NCI-H1436 treated with DMSO at 0.1 percent for 48 hours (cell line): ENCODE data around the gene SNED1.

Source experiments
- DNase-seq: peaks from one replicate; lab custom pipeline; 2025; lab: John Stamatoyannopoulos, UW

The SNED1 gene

DNA sequence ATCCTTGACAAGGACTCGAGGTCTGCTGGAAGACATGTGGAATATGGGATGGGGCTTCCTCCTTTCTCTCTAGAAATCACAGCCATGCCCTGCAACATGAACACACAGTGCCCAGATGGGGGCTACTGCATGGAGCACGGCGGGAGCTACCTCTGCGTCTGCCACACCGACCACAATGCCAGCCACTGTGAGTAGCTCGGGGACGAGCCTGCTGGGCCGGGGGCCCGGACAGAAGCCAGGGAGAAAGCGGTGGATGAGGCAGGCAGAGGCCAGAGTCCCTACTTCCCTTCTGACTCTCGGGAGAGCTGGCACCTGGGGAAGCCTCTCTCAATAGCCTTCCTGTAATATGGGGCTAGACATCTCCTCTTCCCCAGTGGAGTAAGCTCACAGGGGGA, 50.5 kb downstream of the SNED1 start:
- DNase-seq: no peak

DNA sequence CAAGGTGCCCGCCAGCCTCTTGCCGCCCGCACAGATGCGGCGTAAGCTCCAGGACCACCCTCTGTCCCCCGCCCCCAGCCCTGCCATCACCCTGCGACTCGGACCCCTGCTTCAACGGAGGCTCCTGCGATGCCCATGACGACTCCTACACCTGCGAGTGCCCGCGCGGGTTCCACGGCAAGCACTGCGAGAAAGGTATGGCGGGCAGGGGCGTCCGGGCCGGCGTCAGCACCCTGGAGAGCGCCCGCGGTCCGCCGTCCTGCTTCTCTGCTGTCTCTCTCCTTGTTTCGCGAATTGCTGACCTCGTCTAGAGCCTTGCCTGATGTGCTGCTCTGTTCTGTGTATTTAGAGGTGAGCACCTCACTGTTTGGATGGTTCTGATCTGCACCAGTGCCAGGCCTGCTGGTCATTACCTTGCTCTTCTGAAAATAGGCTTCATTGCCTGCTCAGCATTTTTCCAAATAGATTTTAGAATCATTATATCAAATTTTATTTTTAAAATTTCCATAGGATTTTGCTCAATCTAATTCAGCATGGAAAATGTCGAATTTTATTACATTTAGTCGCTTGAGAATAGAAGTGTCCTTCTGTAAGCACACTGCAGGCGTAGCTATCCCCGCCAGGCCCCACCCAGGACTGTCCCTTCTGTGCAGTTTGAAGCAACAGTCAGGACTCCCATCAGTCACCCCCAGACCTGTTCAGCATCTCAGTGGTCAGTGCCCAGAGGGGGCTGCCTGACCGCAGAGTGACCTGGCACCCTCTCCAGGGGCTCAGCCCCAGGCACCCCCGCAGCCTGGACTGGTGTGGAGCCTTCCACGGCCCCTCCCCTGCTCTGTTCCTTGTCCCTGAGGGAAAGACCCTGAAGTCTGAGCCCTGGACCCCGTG, 51.6 kb downstream of the SNED1 start:
- DNase-seq: no peak

DNA sequence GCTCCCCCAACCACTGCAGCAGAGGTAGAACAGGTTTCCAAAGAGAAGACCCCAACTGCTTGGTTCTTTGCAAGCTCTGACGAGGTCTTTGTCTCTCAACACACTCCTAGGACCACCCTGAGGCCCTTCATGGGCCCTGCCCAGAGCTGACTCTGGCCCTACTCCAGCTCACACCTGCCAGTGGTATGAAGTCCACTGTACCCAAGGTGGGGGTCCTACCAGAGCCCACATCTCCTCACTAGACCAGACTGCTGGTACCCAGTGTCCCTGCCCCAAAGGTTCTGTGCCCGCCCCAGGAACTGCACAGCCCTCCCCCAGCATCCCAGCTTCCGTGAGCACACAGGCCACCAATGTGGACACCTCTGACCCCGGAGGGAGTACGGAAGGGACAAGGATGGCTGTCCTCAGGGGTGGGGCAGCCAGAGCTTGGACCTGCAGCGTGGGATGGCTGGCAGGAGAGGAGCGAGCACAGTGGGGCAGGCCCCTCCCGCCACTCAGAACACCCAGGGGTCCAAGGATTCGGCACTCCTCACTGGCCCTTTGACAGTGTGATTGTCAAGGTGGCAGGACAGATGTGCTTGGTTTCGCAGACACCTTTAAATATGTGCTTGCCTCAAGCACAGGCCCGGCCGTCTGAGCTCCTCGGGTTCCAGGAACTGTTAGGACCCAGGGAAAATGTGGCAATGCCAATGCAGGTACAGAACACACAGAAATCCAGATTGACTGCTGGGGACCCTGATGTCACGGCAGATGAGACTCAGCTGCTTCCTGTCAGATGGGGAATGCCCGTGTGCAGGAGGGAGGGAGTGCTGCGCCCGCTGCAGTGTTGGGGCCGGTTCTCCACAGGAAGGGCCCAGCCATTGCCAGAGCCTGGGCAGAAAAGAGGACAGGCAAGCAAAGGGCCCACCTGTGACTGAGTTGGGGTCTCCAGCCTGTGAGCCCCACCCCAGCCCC, 52.5 kb downstream of the SNED1 start:
- no peak for DNase-seq

DNA sequence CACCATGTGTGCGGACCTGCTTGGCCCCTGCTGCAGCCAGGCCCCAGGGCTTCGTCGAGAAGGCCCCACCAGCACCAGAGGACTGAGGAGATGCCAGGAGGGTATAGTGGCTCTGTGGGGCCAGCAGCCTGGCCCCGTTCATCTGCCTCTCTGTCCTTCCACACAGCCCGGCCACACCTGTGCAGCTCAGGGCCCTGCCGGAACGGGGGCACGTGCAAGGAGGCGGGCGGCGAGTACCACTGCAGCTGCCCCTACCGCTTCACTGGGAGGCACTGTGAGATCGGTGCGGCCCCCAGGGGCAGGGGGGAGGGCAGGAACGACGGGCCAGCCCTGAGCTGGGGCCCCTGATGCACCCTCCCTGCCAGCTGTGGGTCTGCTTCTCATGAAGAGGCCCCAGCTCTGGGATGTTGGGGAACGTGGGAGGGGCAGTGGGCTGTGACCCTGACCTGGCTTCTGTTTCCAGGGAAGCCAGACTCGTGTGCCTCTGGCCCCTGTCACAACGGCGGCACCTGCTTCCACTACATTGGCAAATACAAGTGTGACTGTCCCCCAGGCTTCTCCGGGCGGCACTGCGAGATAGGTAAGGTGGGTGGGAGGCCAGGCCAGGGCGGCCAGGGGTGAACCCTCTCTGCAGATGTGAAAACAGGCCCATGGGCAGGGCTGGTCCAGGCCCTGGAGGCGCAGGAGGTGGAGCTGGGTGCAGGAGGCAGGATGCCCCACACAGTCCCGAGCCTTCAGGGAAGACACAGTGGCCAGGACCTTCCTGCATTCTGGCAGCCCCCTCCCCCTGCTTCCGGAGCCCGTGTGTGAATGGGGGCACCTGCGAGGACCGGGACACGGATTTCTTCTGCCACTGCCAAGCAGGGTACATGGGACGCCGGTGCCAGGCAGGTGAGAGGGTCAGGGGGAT, 53.4 kb downstream of the SNED1 start:
- no peak for DNase-seq

DNA sequence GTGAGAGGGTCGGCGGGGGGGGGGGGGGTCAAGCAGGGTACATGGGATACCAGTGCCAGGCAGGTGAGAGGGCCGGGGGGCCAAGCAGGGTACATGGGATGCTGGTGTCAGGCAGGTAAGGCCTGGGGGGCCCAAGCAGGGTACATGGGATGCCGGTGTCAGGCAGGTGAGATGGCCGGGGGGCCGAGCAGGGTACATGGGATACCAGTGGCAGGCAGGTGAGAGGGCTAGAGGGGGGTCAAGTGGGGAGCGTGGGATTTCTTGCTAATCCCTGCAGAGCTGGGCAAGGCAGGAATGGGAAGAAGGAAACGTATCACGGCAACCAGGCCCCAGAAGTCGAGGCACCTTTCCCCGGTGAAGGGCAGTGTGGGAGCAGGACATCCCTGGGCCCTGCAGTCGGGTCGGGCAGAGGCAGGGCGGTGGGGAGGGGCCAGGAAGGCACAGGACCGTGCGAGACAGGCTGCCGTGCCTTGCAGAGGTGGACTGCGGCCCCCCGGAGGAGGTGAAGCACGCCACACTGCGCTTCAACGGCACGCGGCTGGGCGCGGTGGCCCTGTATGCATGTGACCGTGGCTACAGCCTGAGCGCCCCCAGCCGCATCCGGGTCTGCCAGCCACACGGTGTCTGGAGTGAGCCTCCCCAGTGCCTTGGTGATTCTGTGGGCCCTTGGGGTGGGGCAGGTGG, 54.4 kb downstream of the SNED1 start:
- DNase-seq: no peak

DNA sequence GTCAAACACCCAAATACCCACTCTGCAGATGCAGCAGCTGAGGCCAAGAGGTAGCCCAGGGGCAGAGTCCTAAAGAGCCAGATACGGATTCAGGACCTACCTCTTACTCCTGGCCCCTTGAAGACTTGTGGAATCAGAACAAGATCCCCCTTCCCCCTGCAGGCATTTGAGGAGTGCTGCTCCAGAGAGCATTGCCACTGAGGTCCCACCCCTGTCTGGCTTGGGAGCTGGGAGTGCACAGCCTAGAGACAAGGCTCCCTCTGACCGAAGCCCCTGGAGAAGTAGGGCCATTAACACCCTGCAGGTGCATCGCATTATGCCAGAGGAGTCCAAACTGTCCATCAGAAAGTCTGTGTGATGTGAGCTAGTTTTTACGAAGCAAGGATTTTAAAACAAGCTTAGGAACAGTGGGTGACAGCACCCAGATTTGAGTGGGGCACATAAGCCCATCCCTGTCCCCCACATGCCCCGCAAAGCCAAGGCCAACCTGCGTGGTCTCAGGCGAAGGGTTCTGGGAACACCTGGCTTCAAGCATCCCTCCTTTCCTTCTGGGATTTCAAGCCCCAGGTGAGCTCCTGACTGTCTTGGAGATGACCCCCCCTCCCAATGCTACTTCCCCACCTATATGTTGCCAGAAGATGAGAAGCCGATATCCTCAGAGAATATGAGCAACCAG, 55.3 kb downstream of the SNED1 start:
- DNase-seq: no peak

DNA sequence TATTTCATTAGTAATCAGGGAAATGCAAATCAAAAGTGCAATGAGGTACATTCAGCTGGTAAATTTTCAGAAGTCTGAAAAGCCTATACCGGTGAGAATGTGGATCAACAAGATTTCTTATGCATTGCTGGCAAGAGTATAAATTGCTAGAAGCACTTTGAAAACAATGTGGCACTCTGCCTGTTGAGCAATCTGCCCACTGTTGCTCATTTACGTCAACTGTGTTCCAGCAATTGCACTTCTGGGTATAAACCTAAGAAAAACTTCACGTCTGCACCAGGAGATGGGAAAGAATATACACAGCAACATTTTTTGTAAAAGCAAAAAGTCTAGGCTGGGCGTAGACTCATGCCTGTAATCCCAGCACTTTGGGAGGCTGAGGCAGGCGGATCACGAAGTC, 62.9 kb downstream of the SNED1 start:
- no peak for DNase-seq

DNA sequence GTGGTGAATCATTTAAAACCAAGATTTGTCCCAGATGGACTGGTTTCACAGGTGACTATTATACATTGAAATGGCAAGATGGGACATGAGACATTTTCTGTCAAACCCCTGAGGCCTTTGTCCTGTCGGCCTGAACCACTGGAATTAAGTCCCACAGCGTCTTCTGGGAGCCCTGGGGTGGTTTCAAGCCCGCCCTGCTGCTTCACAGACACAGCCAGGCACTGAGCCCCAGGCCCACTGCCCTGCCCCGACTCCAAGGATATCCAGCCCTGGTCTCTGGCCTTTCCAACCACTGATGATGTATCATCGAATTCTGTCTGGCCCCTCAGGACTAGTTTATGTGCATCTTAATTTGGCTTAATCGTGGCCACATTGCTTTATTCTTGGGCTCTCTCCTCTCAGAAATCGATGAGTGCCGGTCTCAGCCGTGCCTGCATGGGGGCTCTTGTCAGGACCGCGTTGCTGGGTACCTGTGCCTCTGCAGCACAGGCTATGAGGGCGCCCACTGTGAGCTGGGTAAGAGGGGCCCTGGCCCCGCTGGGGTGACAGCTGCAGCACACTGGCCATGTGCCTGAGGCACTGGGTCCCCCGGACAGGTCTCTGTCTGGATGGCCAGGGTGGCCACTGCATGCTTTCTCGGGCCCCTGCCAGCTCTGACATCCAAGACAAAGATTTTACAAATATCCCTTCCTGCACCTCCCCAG, 64.1 kb downstream of the SNED1 start:
- no peak for DNase-seq

DNA sequence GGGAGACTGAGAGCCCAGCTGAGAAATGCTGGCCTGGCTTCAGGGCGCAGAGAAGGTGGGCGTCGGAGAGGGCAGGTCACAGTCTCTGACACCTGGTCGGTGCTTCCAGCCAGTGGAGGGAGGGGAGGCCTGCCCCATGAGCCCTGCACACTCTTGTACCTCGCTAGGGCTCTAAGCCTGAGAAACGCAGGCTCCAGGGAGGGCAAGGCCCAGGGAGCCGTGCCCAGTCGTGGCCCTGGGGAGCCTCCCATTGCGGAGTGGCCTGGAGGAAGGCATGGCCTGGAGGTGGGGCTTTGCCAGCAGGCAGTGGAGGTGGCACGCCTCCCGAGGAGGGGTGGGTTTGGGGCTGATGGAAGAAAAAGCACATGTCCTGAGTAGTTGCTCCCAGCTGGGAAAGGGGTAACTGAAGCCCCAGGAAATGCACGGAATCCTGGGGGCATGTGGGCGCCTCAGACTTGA, 64.7 kb downstream of the SNED1 start:
- DNase-seq: no peak

DNA sequence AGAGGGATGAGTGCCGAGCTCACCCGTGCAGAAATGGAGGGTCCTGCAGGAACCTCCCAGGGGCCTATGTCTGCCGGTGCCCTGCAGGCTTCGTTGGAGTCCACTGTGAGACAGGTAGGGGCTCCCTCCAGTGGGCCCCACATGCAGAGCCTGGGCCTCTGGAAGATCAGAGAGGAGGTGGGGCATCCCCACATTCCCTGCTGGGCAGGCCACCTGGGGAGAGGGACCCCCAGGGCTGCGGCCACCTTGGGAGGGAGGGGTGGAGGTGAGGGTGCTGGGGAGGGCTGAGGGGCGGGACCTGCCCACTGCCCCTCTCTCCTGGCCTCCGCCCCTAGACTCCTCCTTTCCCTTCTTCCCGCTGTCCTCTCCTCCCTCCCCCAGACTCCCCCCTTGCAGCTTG, 65.2 kb downstream of the SNED1 start:
- DNase-seq: no peak

DNA sequence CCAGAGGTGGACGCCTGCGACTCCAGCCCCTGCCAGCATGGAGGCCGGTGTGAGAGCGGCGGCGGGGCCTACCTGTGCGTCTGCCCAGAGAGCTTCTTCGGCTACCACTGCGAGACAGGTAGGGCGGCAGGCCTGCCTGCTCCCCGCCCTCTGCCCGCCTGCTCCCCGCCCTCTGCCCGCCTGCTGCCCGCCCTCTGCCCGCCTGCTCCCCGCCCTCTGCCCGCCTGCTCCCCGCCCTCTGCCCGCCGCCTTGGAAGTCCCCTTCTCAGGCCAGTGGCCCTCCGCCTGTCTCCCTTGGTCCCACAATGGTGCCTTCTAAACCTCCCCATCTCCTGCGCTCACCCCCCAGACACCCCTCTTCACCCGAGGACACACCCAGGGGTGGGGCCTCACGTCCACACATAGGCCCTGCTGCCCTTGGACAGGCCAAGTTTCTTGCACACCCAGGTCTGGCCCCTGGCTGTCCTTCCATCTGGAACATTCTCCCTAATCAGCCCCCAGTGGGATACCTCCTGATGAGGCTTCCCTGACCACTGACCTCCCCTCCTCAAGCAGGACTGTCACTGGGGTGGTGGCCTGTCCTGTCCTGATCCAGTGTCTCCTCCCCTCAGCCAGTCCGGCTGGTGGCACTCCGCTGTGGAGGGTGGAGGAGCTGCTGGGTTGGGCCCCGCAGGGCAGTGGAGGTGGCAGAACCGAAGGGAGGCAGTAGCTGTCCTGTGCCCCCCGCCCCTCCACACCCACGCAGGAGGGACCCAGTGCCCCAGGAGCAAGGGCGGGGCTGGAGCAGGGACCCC, 65.8 kb downstream of the SNED1 start:
- DNase-seq: no peak

DNA sequence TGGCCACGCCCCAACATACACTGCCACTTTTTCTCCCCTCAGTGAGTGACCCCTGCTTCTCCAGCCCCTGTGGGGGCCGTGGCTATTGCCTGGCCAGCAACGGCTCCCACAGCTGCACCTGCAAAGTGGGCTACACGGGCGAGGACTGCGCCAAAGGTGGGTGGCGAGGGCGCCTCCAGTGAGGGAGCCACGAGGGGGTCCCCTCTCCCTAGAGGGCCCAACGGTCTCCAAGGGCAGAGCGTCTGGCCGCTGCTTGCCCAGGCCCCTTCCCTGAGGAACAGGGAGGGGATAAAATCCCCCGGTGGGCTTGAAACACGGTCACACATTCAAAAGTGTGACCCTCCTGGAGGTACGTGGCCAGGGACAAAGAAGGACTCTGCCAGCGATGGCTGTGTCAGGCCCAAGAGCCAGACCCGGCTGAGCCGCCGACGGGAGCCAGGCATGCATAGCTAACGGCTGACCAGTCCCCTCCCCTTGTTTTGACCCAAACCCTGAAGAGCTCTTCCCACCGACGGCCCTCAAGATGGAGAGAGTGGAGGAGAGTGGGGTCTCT, 66.5 kb downstream of the SNED1 start:
- no peak for DNase-seq

DNA sequence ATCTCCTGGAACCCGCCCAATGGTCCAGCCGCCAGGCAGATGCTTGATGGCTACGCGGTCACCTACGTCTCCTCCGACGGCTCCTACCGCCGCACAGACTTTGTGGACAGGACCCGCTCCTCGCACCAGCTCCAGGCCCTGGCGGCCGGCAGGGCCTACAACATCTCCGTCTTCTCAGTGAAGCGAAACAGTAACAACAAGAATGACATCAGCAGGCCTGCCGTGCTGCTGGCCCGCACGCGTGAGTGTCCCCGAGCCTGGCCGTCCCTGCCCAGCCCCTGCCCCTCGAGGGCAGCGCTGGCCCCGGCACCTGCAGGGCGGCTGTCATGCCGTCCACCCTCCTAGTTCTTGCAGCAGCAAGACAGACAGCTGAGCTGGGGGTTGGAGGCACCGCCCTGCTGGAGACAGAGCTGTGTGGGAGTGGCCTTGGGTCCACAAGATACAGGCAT, 67.0 kb downstream of the SNED1 start:
- no peak for DNase-seq

DNA sequence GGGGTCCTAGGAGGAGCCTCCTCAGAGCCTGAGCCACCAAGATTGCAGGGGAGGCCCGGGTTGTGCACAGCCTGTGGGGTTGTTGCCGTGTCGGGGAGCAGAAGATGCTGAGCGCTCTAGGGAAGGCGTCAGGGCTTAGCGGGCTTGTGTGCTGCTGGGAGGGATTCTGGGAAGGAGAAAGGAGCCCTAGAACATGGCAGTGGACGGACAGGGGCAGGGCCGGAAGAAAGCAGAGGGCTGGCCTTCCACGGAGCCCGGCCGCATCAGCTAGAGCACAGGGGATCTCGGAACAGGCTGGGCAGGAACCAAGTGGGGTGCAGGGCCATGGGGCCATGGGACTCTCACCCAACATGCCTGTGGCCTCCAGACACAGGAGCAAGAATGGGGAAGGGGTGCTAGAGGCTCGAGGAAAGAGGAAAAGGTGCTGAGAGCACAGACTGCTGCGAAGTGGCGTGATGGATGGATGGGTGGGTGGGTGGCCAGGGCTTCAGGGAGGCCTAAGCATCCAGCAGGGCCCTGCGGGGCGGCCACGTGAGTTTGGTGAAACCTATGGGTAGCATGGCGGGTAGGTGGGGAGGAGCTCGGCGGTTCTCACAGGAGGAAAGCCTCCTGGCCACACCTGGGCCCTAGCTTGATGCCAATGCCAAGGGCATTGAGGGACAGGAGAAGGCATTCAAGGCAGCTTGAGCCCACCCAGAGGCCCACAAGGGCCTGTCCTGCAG, 67.9 kb downstream of the SNED1 start:
- DNase-seq: no peak

DNA sequence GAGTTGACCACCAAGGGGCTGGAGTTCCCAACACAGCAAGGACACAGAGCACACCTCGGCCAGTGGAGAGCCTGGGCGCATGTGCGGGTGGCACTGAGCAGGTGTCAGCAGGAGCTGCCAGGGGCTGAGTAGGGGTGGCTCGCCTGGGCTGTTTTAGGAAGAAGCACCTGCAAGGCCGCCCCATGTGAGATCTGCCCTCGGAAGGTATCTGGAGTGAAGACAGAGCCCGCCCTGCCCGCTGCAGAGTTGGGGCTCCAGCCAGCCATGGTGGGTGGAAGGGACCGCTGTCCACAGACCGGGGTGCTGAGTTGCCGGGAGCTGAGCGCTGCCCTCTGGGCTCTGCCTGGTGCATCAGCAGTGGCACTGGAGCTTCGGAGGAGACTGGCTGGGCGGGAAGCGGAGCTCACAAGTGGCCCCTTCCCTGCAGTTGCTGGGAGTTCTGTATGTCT, 68.5 kb downstream of the SNED1 start:
- no peak for DNase-seq

DNA sequence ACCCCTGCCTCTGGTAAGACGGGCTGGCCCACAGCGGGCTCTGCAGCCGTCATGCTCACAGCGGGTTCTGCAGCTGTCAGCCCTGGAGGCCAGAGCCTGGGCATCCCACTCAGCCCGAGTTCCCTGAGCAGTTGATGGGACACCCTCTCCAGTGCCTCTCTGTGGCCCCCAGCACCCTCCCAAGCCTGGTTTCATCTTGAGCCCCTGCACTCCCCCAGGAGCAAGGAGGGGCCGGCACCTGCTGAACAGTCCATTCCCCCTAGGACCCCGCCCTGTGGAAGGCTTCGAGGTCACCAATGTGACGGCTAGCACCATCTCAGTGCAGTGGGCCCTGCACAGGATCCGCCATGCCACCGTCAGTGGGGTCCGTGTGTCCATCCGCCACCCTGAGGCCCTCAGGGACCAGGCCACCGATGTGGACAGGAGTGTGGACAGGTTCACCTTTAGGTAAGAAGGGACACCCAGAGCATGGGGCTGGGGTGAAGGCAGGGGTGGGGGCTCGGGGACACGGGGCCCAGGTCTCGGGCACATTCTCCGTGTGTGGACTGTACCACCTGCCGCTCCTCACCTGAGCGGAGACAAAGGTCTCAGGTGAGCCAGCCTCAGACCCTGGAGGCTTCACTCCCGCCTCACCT, 69.2 kb downstream of the SNED1 start:
- DNase-seq: no peak

DNA sequence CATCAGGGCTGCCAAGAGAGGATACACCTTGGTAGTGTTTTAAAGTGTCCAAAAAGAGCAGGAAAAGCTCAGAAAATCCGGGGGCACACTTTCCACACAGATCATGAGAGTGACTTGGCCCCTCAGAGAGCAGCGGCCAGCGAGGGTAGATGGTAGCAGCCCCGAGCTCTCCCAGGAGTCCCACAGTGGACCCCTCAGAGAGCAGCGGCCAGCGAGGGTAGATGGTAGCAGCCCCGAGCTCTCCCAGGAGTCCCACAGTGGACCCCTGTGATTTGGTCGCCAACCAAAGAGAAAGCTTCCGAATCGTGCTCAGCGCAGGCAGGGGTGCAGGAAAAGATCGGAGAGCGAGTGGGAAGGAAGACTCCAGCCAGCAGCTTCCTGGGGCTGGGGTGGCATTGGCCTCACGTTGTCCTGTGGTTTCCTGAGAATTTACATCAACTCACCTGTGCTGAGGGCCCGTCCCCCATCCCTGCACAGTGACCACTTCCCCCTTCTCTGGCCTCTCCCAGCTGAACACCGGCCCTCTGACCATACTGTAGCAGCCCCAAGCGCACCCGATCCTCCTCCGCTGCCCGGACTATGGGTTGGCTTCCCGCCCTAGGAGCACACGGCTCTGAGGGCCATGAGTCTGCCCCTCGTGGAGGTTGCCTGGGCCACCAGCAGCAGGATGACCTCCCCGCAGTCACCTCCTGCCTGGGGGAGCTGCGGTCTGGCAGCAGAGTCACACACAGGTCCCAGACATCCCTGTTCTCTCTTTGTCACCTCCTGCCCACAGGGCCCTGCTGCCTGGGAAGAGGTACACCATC, 69.9 kb downstream of the SNED1 start:
- DNase-seq: no peak
